Smooth muscle cell (in vitro differentiated cells): Measurements from ENCODE around the gene ITGA8. TPM values are rescaled to one million over a fixed set of nuclear protein-coding genes. Genes with fewer than 3 reads are reported as not detected.

Experiments used
- DNase-seq: peaks from one replicate; lab custom pipeline; 2025; ENCODE audit not compliant: unreplicated experiment; lab: John Stamatoyannopoulos, UW
- H2AFZ ChIP-seq: fragments of 200-600 bp; sonication (generic); 2 replicates; pipeline ENCODE4 v1.6.0; 2016; ENCODE audit warnings: antibody characterized with exemption, low read depth, mild to moderate bottlenecking
- H3F3A ChIP-seq: fragments of 200-600 bp; sonication (generic); 2 replicates; pipeline ENCODE4 v1.6.0; 2017; ENCODE audit warnings: antibody characterized with exemption, low read depth
- H3K27ac ChIP-seq: fragments of 200-600 bp; sonication (generic); 2 replicates; pipeline ENCODE4 v1.5.1; 2016; ENCODE audit warnings: low read depth, mild to moderate bottlenecking
- H3K27me3 ChIP-seq: fragments of 200-600 bp; sonication (generic); 2 replicates; pipeline ENCODE4 v1.6.1; 2016; ENCODE audit warnings: low read depth, mild to moderate bottlenecking
- H3K36me3 ChIP-seq: fragments of 200-600 bp; sonication (generic); 2 replicates; pipeline ENCODE4 v1.5.1; 2016; ENCODE audit warnings: low read depth
- H3K4me1 ChIP-seq: fragments of 200-600 bp; sonication (generic); 2 replicates; pipeline ENCODE4 v1.5.1; 2016; ENCODE audit warnings: low read depth
- H3K4me2 ChIP-seq: fragments of 200-600 bp; sonication (generic); 2 replicates; pipeline ENCODE4 v1.6.0; 2016; ENCODE audit warnings: mild to moderate bottlenecking
- H3K4me3 ChIP-seq: fragments of 200-600 bp; sonication (generic); 2 replicates; pipeline ENCODE4 v1.5.1; 2016; ENCODE audit warnings: mild to moderate bottlenecking
- H3K79me2 ChIP-seq: fragments of 200-600 bp; sonication (generic); 2 replicates; pipeline ENCODE4 v1.6.0; 2016; ENCODE audit warnings: low read depth, mild to moderate bottlenecking
- H3K9ac ChIP-seq: fragments of 200-600 bp; sonication (generic); 2 replicates; pipeline ENCODE4 v1.6.0; 2016; ENCODE audit warnings: low read depth
- H3K9me3 ChIP-seq: fragments of 200-600 bp; sonication (generic); replicated peaks from 2 replicates; pipeline ENCODE4 v1.5.1; 2016; ENCODE audit warnings: low read depth
- H4K20me1 ChIP-seq: fragments of 200-600 bp; sonication (generic); 2 replicates; pipeline ENCODE4 v1.6.0; 2016; ENCODE audit warnings: low read depth
- CTCF ChIP-seq: fragments of 200-600 bp; sonication (generic); IDR thresholded peaks from 2 replicates; pipeline ENCODE4 v1.5.1; 2017; ENCODE audit warnings: borderline replicate concordance, mild to moderate bottlenecking, antibody characterized with exemption; ENCODE audit not compliant: insufficient read depth, poor library complexity, severe bottlenecking
- WGBS: methylation state at CpG from one replicate; pipeline ENCODE4 v1.1.7; 2016; ENCODE audit warnings: low lambda C conversion rate; 5-methylcytosine and 5-hydroxymethylcytosine counted together
- polyA plus RNA-seq: library from polyadenylated mRNA; unstranded; fragments of >200 nt; fragmentation: Nextera tagmentation; extraction: Ambion mirVana; gene quantifications from 2 replicates; pipeline ENCODE4 v1.2.1, GENCODE V29; 2016
- total RNA-seq: library from RNA; depleted of rRNA; stranded (reverse); fragments of >200 nt; gene quantifications from 2 replicates; pipeline ENCODE4 v1.2.3, GENCODE V29; 2014

ITGA8 gene
- total and polyA plus RNA-seq, 2 experiments from 2014 or later, result 0.02 to 0.36 TPM

- no peaks in the 10 kb centered on the region for H3K79me2 ChIP-seq
- WGBS, result 89% methylated on average over 4 of the region's 4 CpGs
Observed at GRCh38 chr10:15591937-15592336, 127.8 kb downstream of the ITGA8 start.

GRCh38 chr10:15591431-15591830 lies 128.3 kb downstream of the ITGA8 start:
- no peaks in the 10 kb centered on the region for H3K9me3 ChIP-seq
- H3K79me2 ChIP-seq, result no peaks in the 10 kb centered on the region
- no peaks in the 10 kb centered on the region for H3F3A ChIP-seq
- H2AFZ ChIP-seq, result no peak overlapping the region
- H3K4me3 ChIP-seq, result no peak overlapping the region
- no peak overlapping the region for H3K9ac ChIP-seq
- no peaks in the 10 kb centered on the region for H3K27me3 ChIP-seq
- no peaks in the 10 kb centered on the region for H3K4me1 ChIP-seq
- no peak overlapping the region for H3K4me2 ChIP-seq
- H3K27ac ChIP-seq, result no peak overlapping the region
- H3K36me3 ChIP-seq, result no peaks in the 10 kb centered on the region
- 95% methylated on average over 2 of the region's 2 CpGs for WGBS
- TF ChIP-seq CTCF, result no peak
- no peak for DNase-seq
- no peaks in the 10 kb centered on the region for H4K20me1 ChIP-seq

More at GRCh38 chr10:15591937-15592336, 127.8 kb downstream of the ITGA8 start:
- no peaks in the 10 kb centered on the region for H3K4me1 ChIP-seq
- DNase-seq, result no peak
- no peak overlapping the region for H2AFZ ChIP-seq
- H3K36me3 ChIP-seq, result no peaks in the 10 kb centered on the region
- H4K20me1 ChIP-seq, result no peaks in the 10 kb centered on the region
- no peaks in the 10 kb centered on the region for H3K9me3 ChIP-seq
- H3K4me2 ChIP-seq, result no peak overlapping the region
- no peak overlapping the region for H3K27ac ChIP-seq
- no peak overlapping the region for H3K9ac ChIP-seq
- no peak for TF ChIP-seq CTCF
- H3F3A ChIP-seq, result no peaks in the 10 kb centered on the region
- no peak overlapping the region for H3K4me3 ChIP-seq
- no peaks in the 10 kb centered on the region for H3K27me3 ChIP-seq

- Histone ChIP-seq H3K4me1 (no peaks in the 10 kb centered on the region), H3K9me3 (no peaks in the 10 kb centered on the region), H3K79me2 (no peaks in the 10 kb centered on the region), H2AFZ (no peak overlapping the region), H3K27me3 (no peaks in the 10 kb centered on the region), H3K27ac (no peak overlapping the region), H3K36me3 (no peaks in the 10 kb centered on the region), H3K9ac (no peak overlapping the region), H4K20me1 (no peaks in the 10 kb centered on the region), H3K4me3 (no peak overlapping the region), H3F3A (no peaks in the 10 kb centered on the region), H3K4me2 (no peak overlapping the region)
- no peak for DNase-seq
- no peak for TF ChIP-seq CTCF
- 67% methylated on average over 9 of the region's 9 CpGs for WGBS
Observed at GRCh38 chr10:15588635-15589508, 130.8 kb downstream of the ITGA8 start.
